ENCODE results near the gene PRKAR2B. TPM values are rescaled to one million over a fixed set of nuclear protein-coding genes. Genes with fewer than 3 reads are reported as not detected.

PRKAR2B gene
- total and polyA plus RNA-seq, 2 donors (not counting 1 experiment from before 2014, with no cell fraction given) = 0.07 to 0.81 TPM

- no peak overlapping the region for H3K27ac ChIP-seq (ENCODE audit: low read length in 2 of 2)
- no peak for ATAC-seq (ENCODE audit: low read depth)
- POLR2A ChIA-PET = no interaction called here
Observed at GRCh38 chr7:107045980-107046379, 1.5 kb downstream of the PRKAR2B start.

More at GRCh38 chr7:107045980-107046379, 1.5 kb downstream of the PRKAR2B start:
- no peak overlapping the region for H3K4me3 ChIP-seq (ENCODE audit: control extremely low read depth in 1 of 5, extremely low read depth in 1 of 5, insufficient read depth in 1 of 5, low read depth in 2 of 5, low read length in 4 of 5)
- H3K9me3 ChIP-seq (ENCODE audit: control extremely low read depth in 1 of 3, control insufficient read depth in 2 of 3, insufficient read depth in 1 of 3, low read length in 2 of 3) = no peaks in the 10 kb centered on the region
- no peak overlapping the region for H2AFZ ChIP-seq (ENCODE audit: insufficient read depth, low read depth, low read length, poor library complexity, severe bottlenecking)
- Mint-ChIP-seq H3K27me3 (peaks cover 37% of the 10 kb centered on the region), H3K27ac (no peak overlapping the region), H3K4me1 (peaks cover 13% of the 10 kb centered on the region), H3K4me3 (peak overlapping the region; percentile 92), H3K9me3 (ENCODE audit: insufficient read depth) (no peaks in the 10 kb centered on the region)
- WGBS (ENCODE audit: insufficient coverage) = no CpG with 5 or more reads among the region's 1 CpG
- no peaks in the 10 kb centered on the region for H4K20me1 ChIP-seq (ENCODE audit: control insufficient read depth, insufficient read depth, low read length, poor library complexity, severe bottlenecking)
- no peak for DNase-seq
- H3K36me3 ChIP-seq (replicated peaks in 1 of 2; ENCODE audit: control extremely low read depth in 1 of 2, control insufficient read depth in 1 of 2, extremely low read depth in 1 of 2, insufficient read depth in 2 of 2, low read length in 1 of 2) = no peaks in the 10 kb centered on the region
- H3K4me2 ChIP-seq (replicated peaks; ENCODE audit: low read depth, low read length, poor library complexity, severe bottlenecking) = no peak overlapping the region
- TF ChIP-seq EZH2 (IDR thresholded peaks at IDR 0.05; ENCODE audit: borderline replicate concordance, insufficient read depth, low read depth, low read length, poor library complexity, severe bottlenecking) (no peak), CTCF (IDR thresholded peaks at IDR 0.05) (no peak)
- CTCF ChIA-PET = interaction anchor here (0.6 to 1.1 kb wide), 2 partner anchors 11 to 16 kb away, joined by 3 read pairs; no protein-coding TSS in a partner anchor
- H3K27me3 ChIP-seq (replicated peaks in 1 of 4; ENCODE audit: control extremely low read depth in 1 of 4, control insufficient read depth in 3 of 4, insufficient read depth in 4 of 4, low read length in 3 of 4) = peaks cover 0 to 26% (median 24%) of the 10 kb centered on the region in 4 experiments
- peaks cover 7 to 13% of the 10 kb centered on the region in 2 donors for H3K4me1 ChIP-seq (ENCODE audit: control insufficient read depth in 2 of 2, insufficient read depth in 2 of 2, low read length in 2 of 2)
- H3K79me2 ChIP-seq (ENCODE audit: control insufficient read depth, insufficient read depth, low read length) = no peaks in the 10 kb centered on the region
- intact Hi-C loops (cut with micrococcal nuclease) = loop anchor here (2.0 to 10.0 kb wide), 4 partner anchors 181 to 849 kb away; partner anchors contain the start of genes CBLL1, DLD and PIK3CG
- H3K9ac ChIP-seq (ENCODE audit: low read length) = no peak overlapping the region
